ENCODE results near the gene CDH4. TPM values are rescaled to one million over a fixed set of nuclear protein-coding genes. Genes with fewer than 3 reads are reported as not detected.

CDH4 gene
- total and polyA plus RNA-seq, 4 donors, result 5.8 to 24.1 (median 17.1) TPM

GRCh38 chr20:61964675-61965605 lies 712.9 kb downstream of the CDH4 start:
- peaks cover 10% of the 10 kb centered on the region for H3K4me1 ChIP-seq (ENCODE audit: control insufficient read depth, insufficient read depth, low read length)
- DNase-seq (ENCODE audit: low read depth in 4 of 6, low spot score in 6 of 6), result no peak
- peaks cover 21% of the 10 kb centered on the region for H3K36me3 ChIP-seq (ENCODE audit: control insufficient read depth, insufficient read depth, low read length)
- WGBS (ENCODE audit: insufficient coverage), result 40% methylated on average over 32 of the region's 41 CpGs
- H3K27me3 ChIP-seq (ENCODE audit: control insufficient read depth, insufficient read depth, low read length), result peaks cover 17% of the 10 kb centered on the region
- no peak overlapping the region for H3K4me3 ChIP-seq (ENCODE audit: low read depth, low read length)
- H3K9me3 ChIP-seq (ENCODE audit: control insufficient read depth, insufficient read depth, low read length), result no peaks in the 10 kb centered on the region
- H3K27ac ChIP-seq (ENCODE audit: low read depth, low read length), result no peak overlapping the region

GRCh38 chr20:61965606-61966491 lies 713.8 kb downstream of the CDH4 start:
- no peak overlapping the region for H3K4me3 ChIP-seq (ENCODE audit: low read depth, low read length)
- no peak for DNase-seq (ENCODE audit: low read depth in 4 of 6, low spot score in 6 of 6)
- H3K27me3 ChIP-seq (ENCODE audit: control insufficient read depth, insufficient read depth, low read length), result peaks cover 17% of the 10 kb centered on the region
- H3K36me3 ChIP-seq (ENCODE audit: control insufficient read depth, insufficient read depth, low read length), result peaks cover 23% of the 10 kb centered on the region
- WGBS (ENCODE audit: insufficient coverage), result 9% methylated on average over 28 of the region's 49 CpGs
- no peaks in the 10 kb centered on the region for H3K9me3 ChIP-seq (ENCODE audit: control insufficient read depth, insufficient read depth, low read length)
- H3K27ac ChIP-seq (ENCODE audit: low read depth, low read length), result no peak overlapping the region
- H3K4me1 ChIP-seq (ENCODE audit: control insufficient read depth, insufficient read depth, low read length), result peaks cover 10% of the 10 kb centered on the region

GRCh38 chr20:61966492-61967244 lies 714.6 kb downstream of the CDH4 start:
- no peak overlapping the region for H3K4me3 ChIP-seq (ENCODE audit: low read depth, low read length)
- H3K36me3 ChIP-seq (ENCODE audit: control insufficient read depth, insufficient read depth, low read length), result peaks cover 23% of the 10 kb centered on the region
- DNase-seq (ENCODE audit: low read depth in 4 of 6, low spot score in 6 of 6), result no peak
- no peaks in the 10 kb centered on the region for H3K9me3 ChIP-seq (ENCODE audit: control insufficient read depth, insufficient read depth, low read length)
- WGBS (ENCODE audit: insufficient coverage), result 85% methylated on average over 25 of the region's 25 CpGs
- peaks cover 10% of the 10 kb centered on the region for H3K4me1 ChIP-seq (ENCODE audit: control insufficient read depth, insufficient read depth, low read length)
- no peak overlapping the region for H3K27ac ChIP-seq (ENCODE audit: low read depth, low read length)
- H3K27me3 ChIP-seq (ENCODE audit: control insufficient read depth, insufficient read depth, low read length), result peaks cover 17% of the 10 kb centered on the region

GRCh38 chr20:61967300-61967699 lies 715.2 kb downstream of the CDH4 start:
- no peak for DNase-seq (ENCODE audit: low read depth in 4 of 6, low spot score in 6 of 6)
- H3K27ac ChIP-seq (ENCODE audit: low read depth, low read length), result no peak overlapping the region
- H3K4me1 ChIP-seq (ENCODE audit: control insufficient read depth, insufficient read depth, low read length), result peaks cover 10% of the 10 kb centered on the region
- H3K36me3 ChIP-seq (ENCODE audit: control insufficient read depth, insufficient read depth, low read length), result peaks cover 23% of the 10 kb centered on the region
- WGBS (ENCODE audit: insufficient coverage), result 71% methylated on average over 4 of the region's 7 CpGs
- H3K27me3 ChIP-seq (ENCODE audit: control insufficient read depth, insufficient read depth, low read length), result peaks cover 17% of the 10 kb centered on the region
- H3K4me3 ChIP-seq (ENCODE audit: low read depth, low read length), result no peak overlapping the region
- H3K9me3 ChIP-seq (ENCODE audit: control insufficient read depth, insufficient read depth, low read length), result no peaks in the 10 kb centered on the region

GRCh38 chr20:61968036-61968810 lies 716.2 kb downstream of the CDH4 start:
- Histone ChIP-seq H3K4me3 (ENCODE audit: low read depth, low read length) (no peak overlapping the region), H3K9me3 (ENCODE audit: control insufficient read depth, insufficient read depth, low read length) (no peaks in the 10 kb centered on the region), H3K4me1 (ENCODE audit: control insufficient read depth, insufficient read depth, low read length) (peaks cover 10% of the 10 kb centered on the region), H3K27me3 (ENCODE audit: control insufficient read depth, insufficient read depth, low read length) (peaks cover 17% of the 10 kb centered on the region), H3K36me3 (ENCODE audit: control insufficient read depth, insufficient read depth, low read length) (peaks cover 30% of the 10 kb centered on the region), H3K27ac (ENCODE audit: low read depth, low read length) (no peak overlapping the region)
- 85% methylated on average over 21 of the region's 22 CpGs for WGBS (ENCODE audit: insufficient coverage)
- DNase-seq (ENCODE audit: low read depth in 4 of 6, low spot score in 6 of 6), result no peak

- H3K27ac ChIP-seq (ENCODE audit: low read depth, low read length), result no peak overlapping the region
- 89% methylated on average over 11 of the region's 11 CpGs for whole genome bisulfite sequencing (ENCODE audit: insufficient coverage)
- DNase-seq (ENCODE audit: low read depth in 4 of 6, low spot score in 6 of 6), result no peak
- peaks cover 17% of the 10 kb centered on the region for H3K27me3 ChIP-seq (ENCODE audit: control insufficient read depth, insufficient read depth, low read length)
- H3K36me3 ChIP-seq (ENCODE audit: control insufficient read depth, insufficient read depth, low read length), result peaks cover 35% of the 10 kb centered on the region
- no peaks in the 10 kb centered on the region for H3K9me3 ChIP-seq (ENCODE audit: control insufficient read depth, insufficient read depth, low read length)
- peaks cover 10% of the 10 kb centered on the region for H3K4me1 ChIP-seq (ENCODE audit: control insufficient read depth, insufficient read depth, low read length)
- H3K4me3 ChIP-seq (ENCODE audit: low read depth, low read length), result no peak overlapping the region
Measured at GRCh38 chr20:61968932-61969331, 716.9 kb downstream of the CDH4 start.

GRCh38 chr20:61969806-61970205 lies 717.7 kb downstream of the CDH4 start:
- WGBS (ENCODE audit: insufficient coverage), result 90% methylated on average over 10 of the region's 27 CpGs

GRCh38 chr20:61970357-61970756 lies 718.3 kb downstream of the CDH4 start:
- H3K4me3 ChIP-seq (ENCODE audit: low read depth, low read length), result no peak overlapping the region
- WGBS (ENCODE audit: insufficient coverage), result 72% methylated on average over 8 of the region's 14 CpGs

More at GRCh38 chr20:61969806-61970205, 717.7 kb downstream of the CDH4 start:
- peaks cover 16% of the 10 kb centered on the region for H3K27me3 ChIP-seq (ENCODE audit: control insufficient read depth, insufficient read depth, low read length)
- peaks cover 42% of the 10 kb centered on the region for H3K36me3 ChIP-seq (ENCODE audit: control insufficient read depth, insufficient read depth, low read length)
- no peak overlapping the region for H3K4me3 ChIP-seq (ENCODE audit: low read depth, low read length)
- peaks cover 7% of the 10 kb centered on the region for H3K4me1 ChIP-seq (ENCODE audit: control insufficient read depth, insufficient read depth, low read length)
- no peaks in the 10 kb centered on the region for H3K9me3 ChIP-seq (ENCODE audit: control insufficient read depth, insufficient read depth, low read length)
- H3K27ac ChIP-seq (ENCODE audit: low read depth, low read length), result no peak overlapping the region
- no peak for DNase-seq (ENCODE audit: low read depth in 4 of 6, low spot score in 6 of 6)

More at GRCh38 chr20:61970357-61970756, 718.3 kb downstream of the CDH4 start:
- Histone ChIP-seq H3K9me3 (ENCODE audit: control insufficient read depth, insufficient read depth, low read length) (no peaks in the 10 kb centered on the region), H3K27ac (ENCODE audit: low read depth, low read length) (no peak overlapping the region), H3K27me3 (ENCODE audit: control insufficient read depth, insufficient read depth, low read length) (peaks cover 10% of the 10 kb centered on the region), H3K36me3 (ENCODE audit: control insufficient read depth, insufficient read depth, low read length) (peaks cover 42% of the 10 kb centered on the region), H3K4me1 (ENCODE audit: control insufficient read depth, insufficient read depth, low read length) (peaks cover 2% of the 10 kb centered on the region)
- DNase-seq (ENCODE audit: low read depth in 4 of 6, low spot score in 6 of 6), result peak in 2 of 6 donors; percentile 34 to 54
